GM19395 (cell line): ENCODE results near the gene NAXE.
A peak's percentile ranks its signal among the peaks of the same experiment; 100 is the strongest.
"Not testable (repeated sequence)": the region's sequence is repeated elsewhere in the genome, so short reads cannot be mapped to it uniquely, and the experiment has no call there.

Experiments used
- ATAC-seq: cut with Tn5 transposase; IDR thresholded peaks from one replicate; pipeline ENCODE4 v1.9.1; 2021; ENCODE audit warnings: mild to moderate bottlenecking, moderate library complexity; ENCODE audit not compliant: unreplicated experiment

Gene NAXE

GRCh38 chr1:156591432-156592157 is at the start of gene NAXE:
TSS of gene NAXE (plus strand) at chr1:156591776. CDS start at chr1:156591805, 29 bp downstream.
- peak; percentile 78 for ATAC-seq

DNA sequence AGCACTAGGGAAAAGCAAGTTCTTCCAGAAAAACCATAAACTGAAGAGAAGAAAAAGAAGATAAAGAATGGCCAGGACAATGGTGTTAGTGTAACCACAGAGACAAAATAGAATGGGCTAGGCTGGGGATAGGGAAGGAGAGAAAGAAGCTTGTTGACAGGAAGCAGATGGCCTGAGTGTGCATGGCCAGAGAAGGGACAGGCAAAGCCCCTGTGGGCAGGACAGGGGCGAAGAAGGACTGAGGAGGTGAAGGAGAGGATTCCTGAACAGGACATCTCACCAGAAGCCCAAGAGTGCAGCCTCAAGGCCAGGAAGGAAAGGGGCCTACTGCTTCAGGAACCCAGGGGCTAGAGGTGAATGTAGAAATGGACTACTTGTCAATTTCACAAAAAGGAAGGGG is 48.5 kb upstream of the NAXE start:
- no peak for ATAC-seq

GRCh38 chr1:156544592-156545102 is 46.9 kb upstream of the NAXE start:
- no peak for ATAC-seq

DNA sequence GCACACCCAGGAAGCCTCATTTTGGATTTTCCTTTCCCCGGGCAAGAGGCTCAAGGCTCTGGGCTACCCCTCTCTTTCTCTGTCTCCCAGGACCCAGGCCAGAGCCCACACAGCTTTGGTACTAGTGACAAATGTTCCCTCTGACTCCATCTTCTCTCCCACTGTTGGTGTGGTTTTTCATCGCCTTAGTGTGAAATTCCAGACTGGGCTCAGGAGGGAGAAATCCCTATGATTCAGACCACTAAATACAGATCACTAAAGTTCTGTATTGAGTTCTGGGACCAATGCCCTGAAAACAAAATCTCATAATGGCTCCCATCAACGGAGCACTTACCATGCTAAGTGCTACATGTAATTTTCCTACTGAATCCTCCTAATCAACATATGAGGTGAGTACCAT is 45.3 kb upstream of the NAXE start:
- no peak for ATAC-seq

GRCh38 chr1:156547434-156547833 is 44.1 kb upstream of the NAXE start:
- no peak for ATAC-seq

GRCh38 chr1:156547982-156548381 is 43.6 kb upstream of the NAXE start:
- no peak for ATAC-seq

DNA sequence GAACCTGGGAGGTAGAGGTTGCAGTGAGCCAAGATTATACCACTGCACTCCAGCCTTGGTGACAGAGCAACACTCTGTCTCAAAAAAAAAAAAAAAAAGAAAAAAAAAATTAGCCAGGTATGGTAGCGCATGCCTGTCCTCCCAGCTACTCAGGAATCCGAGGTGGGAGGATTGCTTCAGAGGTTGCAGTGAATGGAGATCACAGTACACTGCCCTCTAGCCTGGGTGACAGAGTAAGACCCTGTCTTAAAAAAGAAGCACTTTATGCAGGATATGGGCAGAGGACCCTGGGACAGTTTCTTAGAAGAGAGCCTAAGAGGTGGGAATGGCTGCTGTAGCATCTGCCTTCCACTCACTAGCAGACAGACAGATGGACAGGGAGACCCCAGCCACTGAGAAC is 42.2 kb upstream of the NAXE start:
- ATAC-seq = no peak

DNA sequence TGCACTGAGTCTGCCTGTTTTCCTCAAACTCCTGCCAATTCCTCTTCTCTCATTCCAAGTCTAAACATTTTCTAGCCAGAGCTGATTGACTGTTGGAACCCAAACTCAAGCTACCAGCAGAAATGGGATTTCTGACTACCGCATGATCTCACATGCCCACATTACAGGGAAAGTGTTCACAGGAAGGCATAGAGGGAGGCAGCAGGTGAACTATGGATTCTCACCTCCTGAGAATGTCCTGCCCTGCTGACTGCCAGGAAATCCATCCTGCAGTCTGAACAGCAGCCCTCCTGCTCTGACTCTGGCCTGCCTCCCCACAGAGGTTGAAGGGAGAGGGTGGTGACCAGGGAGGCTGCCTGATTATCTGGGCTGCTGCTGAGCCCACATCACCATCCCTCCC is 41.7 kb upstream of the NAXE start:
- ATAC-seq = no peak

DNA sequence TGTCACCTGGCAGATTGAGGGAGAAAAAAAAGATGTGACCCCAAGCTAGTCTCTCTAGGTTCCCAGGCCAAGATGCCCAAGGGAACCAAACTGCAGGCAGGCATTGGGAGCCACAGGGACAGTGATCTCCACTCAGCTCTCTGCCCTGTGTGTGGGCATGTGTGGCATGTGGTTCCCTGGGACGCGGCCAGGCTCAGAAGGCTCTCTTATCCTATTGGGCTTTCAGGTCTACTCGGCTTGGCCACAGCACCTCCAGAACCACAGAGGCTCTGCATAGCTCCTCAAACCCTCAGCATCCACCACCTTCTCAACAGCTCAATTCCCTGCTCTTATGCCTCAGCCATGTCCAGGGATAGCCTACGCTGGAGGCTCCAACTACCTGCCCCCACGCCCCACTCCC is 41.2 kb upstream of the NAXE start:
- no peak for ATAC-seq

DNA sequence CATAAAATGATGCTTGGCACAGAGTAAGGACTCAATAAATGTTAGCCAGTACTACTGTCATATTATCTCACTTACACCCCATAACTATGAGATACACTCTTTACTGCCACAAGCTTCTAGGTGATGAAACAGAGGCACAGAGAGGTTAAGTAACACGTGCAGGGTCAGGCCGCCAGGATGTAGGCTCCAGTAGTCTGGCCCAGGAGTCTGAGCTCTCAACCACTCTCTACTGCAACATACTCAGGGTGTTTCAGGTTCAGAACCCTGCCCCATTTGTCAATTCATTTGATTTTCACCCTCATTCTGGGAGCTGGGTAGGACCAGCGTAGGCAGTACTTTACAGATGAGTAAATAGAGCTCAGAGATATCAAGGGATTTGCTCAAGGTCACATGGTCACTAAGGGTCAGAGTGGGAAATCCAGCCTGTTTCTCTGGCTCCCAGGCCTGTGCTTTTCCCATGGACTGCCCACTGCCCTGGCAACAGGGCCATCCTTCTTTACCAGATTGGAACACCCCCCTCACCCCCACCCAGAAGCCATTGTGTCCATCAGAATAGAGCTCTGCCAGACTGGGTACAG is 40.4 kb upstream of the NAXE start:
- ATAC-seq = no peak

GRCh38 chr1:156551869-156552268 is 39.7 kb upstream of the NAXE start:
- no peak for ATAC-seq

GRCh38 chr1:156552518-156552917 is 39.1 kb upstream of the NAXE start:
- ATAC-seq = no peak

GRCh38 chr1:156552937-156553336 is 38.6 kb upstream of the NAXE start:
- not testable (repeated sequence) for ATAC-seq

DNA sequence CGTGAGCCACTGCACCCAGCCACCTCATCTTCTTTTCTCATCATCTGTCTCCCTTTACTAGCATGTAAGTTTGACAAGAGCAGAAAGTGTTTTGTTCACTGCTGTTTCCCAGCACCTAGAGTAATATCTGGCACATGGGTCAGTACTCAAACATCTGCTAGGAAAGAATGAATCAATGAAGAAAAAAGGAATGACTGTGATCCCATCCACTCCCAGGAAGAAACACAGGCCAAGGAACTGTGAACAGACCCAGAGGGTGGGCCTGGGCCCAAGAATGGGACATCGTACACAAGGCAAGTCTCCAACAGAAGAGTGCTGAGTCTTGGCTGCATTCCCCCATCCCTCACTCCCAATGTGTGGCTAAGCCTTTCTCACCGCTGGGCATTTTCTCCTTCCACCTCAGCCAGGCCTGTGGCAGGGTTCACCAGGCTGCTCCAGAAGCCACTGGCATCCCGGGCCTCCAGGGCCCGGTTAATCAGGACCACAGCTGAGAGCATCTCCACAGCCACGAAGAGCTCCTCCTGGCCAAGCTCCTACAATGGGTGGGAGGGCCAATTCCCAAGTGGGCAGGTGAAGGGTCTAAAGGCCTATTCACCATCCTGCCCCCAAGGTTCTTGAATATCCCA is 37.6 kb upstream of the NAXE start:
- ATAC-seq = no peak

DNA sequence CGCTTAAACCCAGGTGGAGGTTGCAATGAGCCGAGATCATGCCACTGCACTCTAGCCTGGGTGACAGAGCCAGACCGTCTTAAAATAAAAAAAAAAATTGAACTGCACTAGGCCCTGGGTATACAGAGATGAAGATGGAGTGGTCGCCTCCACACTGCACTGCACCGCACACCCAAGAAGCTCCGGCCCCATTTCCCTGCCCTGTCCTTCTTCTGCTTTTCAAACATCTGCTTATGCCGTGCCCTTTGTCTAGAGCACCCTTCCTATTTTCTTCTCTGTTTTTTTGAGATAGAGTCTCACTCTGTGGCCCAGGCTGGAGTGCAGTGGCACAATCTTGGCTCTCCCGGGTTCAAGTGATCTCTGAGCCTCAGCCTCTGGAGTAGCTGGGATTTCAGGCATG is 36.6 kb upstream of the NAXE start:
- no peak for ATAC-seq

DNA sequence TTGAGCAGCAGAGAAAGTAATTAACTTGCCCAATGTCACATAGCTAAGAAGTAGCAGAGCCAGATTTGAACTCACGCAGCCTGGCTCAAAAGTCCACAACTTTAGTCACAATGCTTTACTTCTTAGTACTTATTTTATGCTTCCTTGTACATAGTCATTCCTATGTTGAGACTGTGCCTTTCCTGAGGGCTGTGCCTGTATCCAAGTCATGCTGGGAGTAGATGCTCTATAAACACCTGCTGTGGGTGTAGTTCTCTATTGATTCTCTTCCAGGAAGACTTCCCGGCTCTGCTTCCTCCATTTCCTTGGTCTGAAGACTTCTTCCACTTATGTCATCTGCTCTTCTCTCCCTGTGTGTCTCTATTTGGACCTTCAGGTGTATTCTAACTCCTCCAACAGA is 35.9 kb upstream of the NAXE start:
- no peak for ATAC-seq

DNA sequence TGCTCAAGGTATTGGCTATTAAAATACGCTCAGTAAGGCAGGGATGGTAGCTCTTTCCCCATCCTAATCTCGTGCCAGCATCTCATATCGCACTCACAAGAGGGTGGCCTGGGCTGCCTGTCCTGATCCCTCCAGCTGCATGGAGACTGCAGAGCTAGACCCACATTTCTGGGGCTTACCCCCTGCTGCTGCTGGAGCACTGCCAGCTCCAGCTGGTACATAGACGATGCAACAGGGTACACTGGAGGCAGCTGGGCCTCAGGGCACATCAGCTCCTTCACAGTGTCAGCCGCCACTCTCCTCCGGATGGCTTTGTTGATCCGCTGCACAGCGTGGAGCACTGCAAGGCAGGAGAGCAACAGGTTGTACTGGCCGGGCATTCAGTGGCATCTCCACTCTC is 35.2 kb upstream of the NAXE start:
- no peak for ATAC-seq

- no peak for ATAC-seq
Measured at GRCh38 chr1:156559086-156559796, 32.3 kb upstream of the NAXE start.

DNA sequence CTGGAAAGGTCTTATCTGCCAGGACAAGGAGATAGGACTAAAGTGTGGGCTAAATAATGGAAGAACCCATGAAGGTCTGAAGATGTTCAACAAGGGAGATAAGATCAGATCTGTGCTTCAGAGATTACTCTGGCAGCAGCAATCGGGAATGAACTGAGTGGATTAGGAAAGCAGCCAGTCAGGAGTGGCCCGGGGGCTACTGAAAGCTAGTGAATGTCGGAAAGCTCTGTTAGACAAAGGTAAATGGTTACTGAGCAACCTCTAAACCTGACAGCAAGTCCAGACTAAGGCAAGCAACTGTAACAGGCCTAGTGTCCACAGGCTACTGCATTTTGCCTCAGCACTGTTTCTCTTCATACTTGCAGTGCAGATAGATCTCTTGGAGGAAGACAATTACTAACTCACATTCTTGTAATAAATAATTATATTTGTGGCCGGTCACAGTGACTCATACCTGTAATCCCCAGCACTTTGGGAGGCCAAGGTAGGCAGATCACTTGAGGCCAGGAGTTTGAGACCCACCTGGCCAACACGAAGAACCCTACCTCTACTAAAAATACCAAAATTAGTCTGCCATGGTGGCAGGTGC is 31.7 kb upstream of the NAXE start:
- no peak for ATAC-seq

DNA sequence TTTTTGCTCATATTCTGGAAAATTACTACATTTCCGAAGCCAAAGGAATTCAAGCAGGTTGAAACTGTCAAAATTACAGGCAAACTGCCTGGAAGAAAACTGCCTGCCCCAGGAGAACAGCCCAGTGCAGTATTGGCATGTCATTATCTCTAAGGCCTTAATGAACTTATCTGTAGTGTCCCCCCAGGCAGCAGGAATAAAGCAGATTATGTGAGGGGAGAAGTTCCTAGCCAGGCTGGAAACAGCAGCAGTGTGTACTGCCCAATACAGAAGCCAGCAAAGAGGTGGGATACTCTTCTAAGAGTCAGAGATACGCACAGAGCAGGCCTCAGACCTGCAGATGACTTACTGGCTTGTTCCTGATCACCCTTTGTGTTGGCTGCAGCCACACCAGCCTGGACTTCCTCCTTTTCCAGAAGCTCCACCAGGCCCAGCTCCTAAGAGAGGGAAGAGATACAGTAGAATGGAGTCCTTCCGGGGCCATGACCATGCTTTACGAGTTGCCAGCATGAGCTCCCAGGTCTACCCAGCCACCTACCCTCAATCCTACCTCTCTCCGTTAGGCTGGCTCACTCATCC is 30.9 kb upstream of the NAXE start:
- ATAC-seq = no peak

DNA sequence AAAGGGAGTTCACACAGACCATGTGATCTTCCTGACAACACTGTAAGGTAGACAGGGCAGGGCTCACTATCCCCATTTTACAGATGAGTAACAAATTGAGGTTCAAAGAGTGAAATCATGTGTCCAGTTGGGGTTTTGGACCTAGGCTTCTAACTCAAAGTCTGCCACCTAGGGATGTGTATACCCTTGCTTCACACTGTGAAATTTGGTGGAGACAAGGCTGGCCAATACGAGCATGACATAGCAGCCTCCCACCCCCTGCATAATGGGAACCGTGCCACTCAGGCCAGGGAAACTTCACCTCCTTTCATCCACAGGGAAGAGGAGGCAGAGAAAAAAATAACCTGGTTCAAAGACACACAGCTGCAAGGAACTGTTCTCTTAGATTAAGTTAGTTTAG is 26.1 kb upstream of the NAXE start:
- ATAC-seq = no peak
